HG03280 (cell line): ENCODE results near the gene UQCC2.

ENCODE experiments used
- ATAC-seq: cut with Tn5 transposase; IDR thresholded peaks from one replicate; pipeline ENCODE4 v1.9.1; 2021; ENCODE audit warnings: mild to moderate bottlenecking, moderate library complexity; ENCODE audit not compliant: unreplicated experiment

UQCC2 gene

DNA sequence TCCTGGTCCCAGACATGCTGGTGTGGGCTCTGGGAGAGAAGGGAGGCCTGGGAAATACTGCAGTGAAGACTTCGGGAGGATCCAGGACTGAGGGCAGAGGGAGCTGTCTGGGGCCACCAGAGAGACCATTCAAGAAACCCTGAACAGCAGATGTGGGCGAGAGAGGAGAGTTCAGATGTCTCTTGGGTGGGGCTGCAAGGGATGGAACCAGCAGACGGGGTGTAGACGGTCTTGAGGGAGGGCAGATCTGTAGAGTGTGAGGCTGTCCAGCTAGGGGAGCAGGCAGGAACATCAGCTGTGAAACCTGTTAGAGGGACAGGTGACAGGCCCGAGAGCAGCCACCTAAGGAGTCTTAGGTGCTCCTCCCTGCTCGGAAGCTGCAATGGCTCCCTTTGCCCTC is 51.5 kb downstream of the UQCC2 start:
- no peak for ATAC-seq

DNA sequence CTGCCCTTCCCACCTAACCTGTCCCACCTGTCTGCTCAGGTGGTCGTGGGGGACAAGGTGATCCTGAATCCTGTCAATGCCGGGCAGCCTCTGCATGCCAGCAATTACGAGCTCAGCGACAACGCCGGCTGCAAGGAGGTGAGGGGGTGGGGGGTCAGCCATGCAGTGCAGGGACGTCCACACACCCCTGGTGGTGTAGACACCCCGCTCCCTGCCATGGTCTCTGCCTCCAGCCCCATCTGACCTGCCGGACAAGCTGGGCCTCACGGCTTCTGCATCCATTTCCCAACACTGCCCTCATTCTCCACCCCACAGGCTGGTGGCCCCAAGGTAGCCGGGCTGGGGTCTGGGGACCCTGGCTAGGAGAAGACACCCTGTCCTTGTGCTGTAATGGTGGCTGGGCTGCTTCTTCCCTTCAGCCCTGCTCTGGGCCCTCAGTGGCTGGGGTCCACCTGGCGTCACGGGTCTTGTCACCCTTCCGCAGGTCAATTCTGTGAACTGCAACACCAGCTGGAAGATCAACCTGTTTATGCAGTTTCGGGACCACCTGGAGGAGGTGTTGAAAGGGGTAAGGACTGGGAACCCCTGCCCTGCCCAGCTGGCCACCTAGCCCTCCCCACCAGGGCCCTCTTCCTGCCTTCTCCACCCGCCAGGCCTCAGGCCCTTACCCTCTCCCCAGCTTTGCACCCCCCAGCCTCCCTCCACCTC is 52.4 kb downstream of the UQCC2 start:
- no peak for ATAC-seq

DNA sequence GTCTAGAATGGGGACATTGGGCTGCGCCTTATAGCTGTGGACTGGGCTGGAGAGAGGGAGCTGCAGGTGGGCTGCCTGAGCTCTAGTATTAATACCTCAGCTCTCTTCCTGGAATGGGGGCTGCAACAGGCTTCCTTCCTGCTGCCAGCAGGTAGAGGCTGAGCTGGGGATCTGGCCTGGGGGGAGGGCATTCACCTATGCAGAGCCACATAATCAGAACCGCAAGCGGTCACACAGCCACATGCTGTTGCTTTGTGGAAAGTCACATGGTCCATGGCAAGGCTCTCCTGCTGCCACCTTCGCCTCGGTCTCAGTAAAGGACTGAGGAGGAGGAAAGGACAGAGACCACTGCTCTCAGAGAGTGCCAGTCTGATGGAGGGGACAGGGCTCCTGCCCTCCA is 54.7 kb downstream of the UQCC2 start:
- ATAC-seq: no peak

DNA sequence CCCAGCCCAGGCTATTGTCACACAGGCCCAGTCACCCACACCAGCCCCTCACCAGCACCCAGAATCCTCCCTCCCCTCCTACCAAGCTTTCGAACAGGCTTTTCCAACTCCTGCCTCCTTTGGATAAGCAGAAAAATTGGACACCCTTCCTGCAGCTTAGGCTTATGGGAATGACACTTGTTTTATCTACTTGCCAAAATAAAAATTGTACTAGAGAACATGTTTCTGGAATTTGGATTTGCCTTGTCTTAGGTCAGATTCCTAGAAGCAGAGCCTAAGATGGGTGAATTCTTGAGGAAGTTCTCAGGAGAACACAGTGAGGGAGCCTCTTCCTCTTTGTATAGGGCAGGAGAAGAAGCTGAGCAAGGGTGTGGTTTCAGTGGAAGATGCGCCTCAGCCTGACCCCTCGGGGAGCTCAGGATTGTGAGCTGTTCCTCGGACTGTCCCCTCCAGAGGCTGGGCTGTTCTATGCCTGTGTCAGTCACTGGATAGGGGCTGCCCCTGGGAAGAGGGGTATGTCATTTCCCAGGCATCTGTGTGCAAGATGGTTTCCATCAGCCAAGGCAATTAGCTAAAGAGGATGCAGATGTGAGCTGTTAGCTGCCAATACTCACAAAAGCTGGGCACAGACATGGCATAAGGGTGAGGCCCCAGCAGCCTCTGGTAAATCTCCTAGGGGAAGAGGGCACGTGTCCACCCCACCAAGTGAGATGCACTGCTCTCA is 56.5 kb downstream of the UQCC2 start:
- no peak for ATAC-seq

DNA sequence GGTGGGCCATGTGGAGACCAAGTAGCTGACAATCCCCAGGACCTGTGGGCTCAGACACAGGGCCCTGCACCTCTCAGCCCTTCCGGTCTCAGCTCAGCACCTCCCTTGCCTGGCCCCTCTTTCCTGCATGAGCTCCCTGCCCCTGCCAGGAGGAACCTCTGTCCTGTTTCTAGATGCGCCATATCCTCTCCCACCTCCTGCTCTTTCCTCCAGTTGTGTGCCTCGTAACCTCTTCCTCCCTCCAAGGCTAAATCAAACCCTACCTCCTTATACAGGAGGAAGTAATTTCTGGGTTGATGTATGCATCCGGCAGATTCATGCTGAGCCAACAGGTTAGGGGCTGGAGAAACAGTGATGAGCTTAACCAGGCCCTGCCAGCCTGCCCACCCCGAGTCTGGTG is 59.5 kb downstream of the UQCC2 start:
- ATAC-seq: no peak

DNA sequence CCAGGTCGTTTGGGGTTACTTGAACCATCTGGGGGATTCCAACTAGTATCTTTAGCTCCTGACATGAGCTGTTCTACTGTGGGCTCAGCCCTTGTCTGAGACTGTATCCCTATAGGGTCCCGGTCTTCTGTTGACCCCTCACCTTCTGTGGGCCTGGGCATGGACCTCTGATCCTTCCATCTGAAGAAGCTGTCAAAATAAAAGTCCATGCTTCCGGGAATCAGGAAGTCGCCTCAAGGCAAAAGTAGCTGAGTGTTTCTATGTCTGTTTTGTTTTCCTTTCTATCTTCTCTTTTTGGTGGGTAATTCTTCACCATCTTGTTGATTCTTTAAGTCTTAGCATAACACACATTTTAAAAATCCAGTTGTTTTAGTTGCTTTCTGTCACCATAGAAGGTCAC is 60.1 kb downstream of the UQCC2 start:
- no peak for ATAC-seq
